ENCODE measurements around the gene SSH3.

Gene SSH3

DNA sequence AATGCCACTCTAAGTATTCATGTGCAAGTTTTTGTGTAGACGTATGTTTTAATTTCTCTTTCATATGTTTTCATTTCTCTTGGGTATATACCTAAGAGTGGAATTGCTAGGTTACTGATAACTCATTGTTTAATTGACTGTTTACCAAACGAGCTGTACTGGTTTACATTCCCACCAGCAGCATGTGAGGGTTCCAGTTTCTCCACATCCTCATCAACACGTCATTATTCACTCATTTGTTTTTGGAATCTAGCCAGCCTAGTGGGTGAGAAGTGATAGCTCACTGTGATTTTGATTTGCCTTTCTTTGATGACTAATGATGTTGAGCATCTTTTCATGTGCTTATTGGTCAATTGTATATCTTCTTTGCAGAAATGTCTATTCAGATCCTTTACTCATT, 10.2 kb upstream of the SSH3 start:
- no peak for DNase-seq (ENCODE audit: low read depth)

DNA sequence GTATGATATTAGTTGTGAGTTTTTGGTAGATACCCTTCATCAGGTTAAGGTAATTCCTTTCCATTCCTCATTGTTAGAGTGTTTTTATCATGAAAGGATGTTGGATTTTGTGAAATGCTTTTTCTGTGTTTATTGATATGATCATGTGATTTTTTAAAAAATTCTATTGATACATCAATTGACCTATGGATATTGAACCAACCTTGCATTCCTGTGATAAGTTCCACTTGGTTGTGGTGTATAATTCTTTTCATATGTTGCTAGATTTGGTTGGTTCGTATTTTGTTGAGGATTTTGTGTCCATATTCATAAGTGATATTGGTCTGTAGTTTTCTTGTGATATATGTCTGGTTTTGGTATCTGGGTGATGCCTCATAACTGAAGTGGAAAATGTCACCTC, 7.5 kb upstream of the SSH3 start:
- DNase-seq (ENCODE audit: low read depth): no peak

DNA sequence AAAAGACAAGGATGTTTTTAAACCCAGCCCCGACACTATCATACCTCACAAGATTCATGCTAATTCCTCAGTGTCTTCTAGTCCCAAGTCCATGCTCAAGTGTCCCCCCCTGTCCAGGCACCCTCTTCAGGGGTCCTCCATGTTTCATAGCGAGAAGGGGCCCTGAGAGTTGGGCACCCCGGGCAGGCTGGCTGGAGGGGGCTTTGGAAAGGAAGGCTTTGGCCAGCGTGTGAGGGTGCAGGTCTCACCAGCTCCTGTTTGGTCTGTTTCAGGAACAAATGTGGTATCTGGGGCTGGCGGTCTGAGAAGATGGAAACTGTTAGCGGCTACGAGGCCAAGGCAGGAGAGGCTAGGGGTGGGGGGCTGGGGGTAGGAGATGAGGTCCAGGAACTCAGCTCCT, 4.5 kb upstream of the SSH3 start:
- DNase-seq (ENCODE audit: low read depth): no peak

DNA sequence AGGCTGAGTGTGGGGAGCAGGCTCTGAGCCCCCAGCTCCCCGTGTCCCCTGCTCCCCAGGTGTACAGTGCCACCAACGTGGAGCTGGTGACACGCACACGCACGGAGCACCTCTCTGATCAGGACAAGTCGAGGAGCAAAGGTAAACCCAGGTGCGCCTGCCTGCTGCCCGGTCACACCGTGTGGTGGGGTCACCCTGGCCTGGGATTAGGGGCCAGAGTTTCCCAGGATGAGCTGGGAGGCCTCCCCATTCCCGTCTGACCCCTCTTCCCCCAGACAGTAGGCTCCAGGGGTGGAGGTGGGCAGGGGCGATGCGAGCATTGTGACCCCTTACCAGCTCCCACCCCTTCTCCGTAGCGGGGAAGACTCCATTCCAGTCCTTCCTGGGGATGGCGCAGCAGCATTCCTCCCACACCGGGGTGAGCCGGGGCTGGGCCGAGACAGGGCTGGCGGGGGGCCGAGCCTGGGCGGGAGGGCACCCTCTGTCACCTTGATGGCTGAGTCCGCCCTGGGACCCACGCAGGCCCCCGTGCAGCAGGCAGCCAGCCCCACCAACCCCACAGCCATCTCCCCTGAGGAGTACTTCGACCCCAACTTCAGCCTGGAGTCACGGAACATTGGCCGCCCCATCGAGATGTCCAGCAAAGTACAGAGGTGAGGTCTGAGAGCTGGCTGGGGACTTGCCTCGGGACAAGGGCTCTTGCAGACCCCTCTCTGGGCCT, 3.7 kb upstream of the SSH3 start:
- DNase-seq (ENCODE audit: low read depth): no peak

DNA sequence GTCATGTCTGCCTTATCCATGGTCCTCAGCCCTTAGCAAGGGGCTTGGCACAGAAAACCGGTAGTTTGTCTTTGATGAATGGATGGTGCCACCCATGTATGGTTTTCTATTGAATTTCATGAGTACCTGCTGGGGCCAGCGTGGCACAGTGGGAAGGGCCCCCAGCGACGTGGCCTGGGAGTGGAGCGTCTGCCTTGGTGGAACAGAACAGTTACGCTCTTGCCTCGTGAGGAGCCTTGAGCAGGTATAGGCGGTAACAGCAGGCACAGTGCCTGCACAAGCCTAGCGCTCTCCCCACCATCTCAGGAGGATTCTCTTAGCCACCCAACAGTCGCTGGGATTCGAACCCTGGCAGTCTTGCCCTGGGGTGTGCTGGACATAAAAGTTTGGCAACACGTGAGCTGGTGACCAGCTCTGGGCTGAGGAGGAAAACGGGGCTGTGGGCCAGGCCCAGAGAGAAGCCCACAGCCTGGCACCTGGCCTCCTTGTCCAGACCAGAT, 3.0 kb upstream of the SSH3 start:
- no peak for DNase-seq (ENCODE audit: low read depth)

DNA sequence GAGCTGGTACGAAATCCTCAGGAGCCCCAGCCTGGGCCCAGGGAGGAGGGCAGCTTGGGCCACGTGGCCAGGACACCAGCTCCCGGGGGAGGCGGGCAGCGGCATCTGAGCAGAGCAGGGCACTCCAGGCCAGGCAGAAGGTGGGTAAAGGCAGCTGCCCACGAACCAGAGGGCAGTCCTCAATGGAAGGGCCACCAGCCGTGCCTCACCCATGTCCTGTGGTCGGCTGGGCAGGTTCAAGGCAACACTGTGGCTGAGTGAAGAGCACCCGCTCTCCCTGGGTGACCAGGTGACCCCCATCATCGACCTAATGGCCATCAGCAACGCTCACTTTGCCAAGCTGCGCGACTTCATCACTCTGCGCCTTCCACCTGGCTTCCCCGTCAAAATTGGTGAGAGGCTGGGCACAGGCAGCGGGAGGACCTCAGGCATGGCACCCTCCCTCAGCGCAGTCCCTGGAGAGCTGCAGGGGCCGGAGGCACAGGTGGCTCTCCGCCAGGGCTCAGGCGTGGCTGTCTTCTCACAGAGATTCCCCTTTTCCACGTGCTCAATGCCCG, 2.5 kb upstream of the SSH3 start:
- no peak for DNase-seq (ENCODE audit: low read depth)

DNA sequence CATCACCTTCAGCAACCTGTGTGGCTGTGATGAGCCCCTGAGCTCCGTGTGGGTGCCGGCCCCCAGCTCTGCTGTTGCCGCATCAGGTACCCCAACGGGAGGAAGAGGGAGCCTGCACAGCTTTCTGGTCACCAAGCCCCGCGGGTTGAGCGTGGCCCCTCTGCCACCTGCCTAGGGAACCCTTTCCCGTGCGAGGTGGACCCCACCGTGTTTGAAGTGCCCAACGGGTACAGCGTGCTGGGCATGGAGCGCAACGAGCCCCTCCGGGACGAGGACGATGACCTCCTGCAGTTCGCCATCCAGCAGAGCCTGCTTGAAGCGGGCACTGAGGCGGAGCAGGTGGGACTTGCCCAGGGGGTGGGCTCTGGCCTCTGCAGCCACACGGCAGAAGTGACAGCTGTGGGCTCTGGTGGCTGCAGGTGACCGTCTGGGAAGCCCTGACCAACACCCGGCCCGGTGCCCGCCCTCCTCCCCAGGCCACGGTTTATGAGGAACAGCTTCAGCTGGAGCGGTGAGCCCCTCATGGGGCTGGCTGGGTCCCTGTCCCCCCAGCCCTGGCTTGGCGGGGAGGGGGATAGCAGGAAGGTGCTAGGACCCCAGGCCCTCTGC, 1.9 kb upstream of the SSH3 start:
- no peak for DNase-seq (ENCODE audit: low read depth)

DNA sequence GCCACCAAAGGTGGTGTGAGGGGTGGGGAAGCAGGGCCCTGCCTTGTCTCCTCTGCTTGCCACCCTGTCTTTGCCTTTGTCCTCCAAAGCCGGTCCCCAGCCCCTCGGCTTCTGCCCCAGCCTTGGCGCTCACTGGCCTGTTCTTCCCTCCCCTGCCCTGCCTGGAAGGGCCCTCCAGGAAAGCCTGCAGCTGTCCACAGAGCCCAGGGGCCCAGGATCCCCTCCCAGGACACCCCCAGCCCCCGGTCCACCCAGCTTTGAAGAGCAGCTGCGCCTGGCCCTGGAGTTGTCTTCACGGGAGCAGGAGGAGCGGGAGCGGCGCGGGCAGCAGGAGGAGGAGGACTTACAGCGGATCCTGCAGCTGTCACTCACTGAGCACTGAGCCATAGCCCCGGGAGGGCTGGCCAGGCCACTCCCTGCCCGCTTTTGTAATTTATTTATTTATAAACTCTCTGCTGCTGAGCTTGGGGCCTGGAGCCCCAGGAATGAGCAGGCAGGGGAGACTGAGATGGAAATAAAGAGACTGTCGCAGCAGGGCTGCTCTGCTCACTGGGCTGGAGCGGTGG, 1.3 kb upstream of the SSH3 start:
- DNase-seq (ENCODE audit: low read depth): no peak

DNA sequence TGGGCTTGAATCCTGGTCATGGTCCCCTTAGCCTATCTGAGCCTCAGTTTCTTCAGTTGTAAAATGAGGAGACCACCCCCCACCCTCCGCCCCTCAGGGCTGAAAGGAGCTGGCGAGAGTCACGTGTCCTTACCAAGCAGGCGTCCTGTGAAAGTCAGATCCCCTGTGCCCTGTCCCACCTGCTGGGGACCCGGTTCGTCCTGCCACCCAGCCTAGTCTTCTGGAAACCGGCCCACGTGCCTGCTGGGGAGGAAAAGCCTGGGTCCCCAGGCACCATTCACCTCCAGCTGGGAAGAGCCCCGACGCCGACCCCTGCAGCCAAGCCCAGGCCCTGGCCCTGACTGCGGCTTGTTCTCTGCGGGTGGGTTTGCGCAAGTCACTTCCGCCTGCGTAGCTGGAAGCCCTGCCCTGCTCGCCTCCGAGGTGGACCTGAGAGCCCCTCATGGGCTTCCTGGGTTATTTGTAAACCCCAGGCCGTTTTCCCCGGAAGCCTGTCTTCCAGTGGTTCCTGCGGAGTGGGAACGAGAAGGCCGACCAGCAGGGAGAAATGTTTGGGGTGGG, 679 bp upstream of the SSH3 start:
- DNase-seq (ENCODE audit: low read depth): no peak

DNA sequence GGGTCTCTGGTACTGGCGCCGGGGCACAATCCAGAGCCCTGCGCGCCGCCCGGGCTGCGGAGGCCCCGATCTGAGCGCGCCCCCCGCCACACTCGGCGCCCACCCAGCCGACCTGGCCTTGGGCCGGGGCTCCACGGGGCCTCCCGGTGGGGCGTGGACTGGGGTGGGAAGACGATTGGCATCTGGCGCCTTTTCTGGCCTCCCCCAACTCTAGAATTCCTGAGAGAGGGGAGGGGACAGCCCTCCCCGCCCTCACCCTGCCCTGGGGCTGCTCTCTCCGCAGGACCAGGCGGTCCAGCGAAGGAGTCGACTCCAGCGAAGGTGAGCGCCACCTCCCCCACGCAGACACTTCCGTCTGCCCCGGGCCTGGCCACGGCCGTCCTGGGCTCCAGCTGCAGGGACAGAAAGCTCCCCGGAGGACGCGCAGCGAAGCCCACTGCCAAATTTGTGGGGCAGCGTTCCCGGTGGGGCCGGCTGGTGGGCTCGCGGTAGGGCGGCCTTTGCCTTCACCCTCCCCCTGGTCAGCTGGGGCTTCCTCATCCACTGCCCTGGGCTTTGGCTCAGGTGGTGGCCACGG, 593 bp downstream of the SSH3 start:
- DNase-seq (ENCODE audit: low read depth): no peak

DNA sequence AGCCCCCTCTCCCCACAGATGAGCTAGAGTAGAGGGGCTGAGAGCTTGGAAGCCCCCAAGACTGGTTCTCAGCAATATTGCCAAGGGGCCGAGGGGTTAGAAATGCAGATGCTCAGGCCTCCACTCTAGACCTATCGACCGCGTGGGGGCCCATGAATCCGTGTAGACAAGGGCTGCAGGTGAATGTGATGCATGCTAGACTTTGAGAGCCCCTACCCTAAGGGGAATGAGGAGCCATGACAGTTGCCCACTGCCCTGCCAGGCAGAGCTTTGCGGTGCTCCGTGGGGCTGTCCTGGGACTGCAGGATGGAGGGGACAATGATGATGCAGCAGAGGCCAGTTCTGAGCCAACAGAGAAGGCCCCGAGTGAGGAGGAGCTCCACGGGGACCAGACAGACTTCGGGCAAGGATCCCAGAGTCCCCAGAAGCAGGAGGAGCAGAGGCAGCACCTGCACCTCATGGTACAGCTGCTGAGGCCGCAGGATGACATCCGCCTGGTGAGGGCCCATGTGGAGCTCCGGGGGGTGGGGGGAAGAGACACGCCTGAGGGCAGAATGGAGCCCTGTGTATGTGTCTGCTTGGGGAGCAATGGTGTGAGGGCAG, 1.3 kb downstream of the SSH3 start:
- no peak for DNase-seq (ENCODE audit: low read depth)

DNA sequence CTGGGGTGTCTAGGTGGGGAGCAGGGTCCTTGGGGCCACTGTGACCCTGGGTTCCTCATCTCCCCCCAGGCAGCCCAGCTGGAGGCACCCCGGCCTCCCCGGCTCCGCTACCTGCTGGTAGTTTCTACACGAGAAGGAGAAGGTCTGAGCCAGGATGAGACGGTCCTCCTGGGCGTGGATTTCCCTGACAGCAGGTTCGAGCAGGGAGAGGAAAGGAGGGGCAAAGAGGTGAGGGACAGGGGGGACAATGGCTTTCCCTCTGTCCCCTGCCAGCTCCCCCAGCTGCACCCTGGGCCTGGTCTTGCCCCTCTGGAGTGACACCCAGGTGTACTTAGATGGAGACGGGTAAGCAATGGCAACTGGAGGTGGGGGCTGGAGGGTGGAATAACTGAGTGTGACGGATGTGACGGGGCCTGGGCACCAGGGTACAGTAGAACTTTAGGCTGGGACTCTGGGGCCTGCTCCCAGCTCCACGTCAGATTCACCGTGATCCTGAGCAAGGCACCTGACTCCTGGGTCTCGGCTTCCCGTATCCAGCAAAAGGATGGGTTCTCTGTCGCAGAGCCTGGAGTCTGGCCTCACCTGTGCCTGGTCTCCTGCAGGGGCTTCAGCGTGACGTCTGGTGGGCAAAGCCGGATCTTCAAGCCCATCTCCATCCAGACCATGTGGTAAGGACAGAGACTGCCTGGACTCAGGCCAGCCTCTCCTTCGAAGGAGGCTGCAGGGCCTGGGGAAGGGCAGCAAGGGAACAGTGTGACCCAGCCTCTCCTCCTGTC, 3.6 kb downstream of the SSH3 start:
- DNase-seq (ENCODE audit: low read depth): no peak

DNA sequence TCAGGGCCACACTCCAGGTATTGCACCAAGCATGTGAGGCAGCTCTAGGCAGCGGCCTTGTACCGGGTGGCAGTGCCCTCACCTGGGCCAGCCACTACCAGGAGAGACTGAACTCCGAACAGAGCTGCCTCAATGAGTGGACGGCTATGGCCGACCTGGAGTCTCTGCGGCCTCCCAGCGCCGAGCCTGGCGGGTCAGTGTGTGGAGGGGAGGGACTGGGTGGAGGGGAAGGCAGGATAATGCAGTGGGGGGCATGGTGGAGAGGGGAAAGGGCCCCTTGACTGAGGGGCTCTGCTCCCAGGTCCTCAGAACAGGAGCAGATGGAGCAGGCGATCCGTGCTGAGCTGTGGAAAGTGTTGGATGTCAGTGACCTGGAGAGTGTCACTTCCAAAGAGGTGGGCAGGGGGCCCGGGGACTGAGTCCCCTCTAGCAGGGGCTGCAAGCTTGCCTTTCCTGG, 4.2 kb downstream of the SSH3 start:
- DNase-seq (ENCODE audit: low read depth): no peak

DNA sequence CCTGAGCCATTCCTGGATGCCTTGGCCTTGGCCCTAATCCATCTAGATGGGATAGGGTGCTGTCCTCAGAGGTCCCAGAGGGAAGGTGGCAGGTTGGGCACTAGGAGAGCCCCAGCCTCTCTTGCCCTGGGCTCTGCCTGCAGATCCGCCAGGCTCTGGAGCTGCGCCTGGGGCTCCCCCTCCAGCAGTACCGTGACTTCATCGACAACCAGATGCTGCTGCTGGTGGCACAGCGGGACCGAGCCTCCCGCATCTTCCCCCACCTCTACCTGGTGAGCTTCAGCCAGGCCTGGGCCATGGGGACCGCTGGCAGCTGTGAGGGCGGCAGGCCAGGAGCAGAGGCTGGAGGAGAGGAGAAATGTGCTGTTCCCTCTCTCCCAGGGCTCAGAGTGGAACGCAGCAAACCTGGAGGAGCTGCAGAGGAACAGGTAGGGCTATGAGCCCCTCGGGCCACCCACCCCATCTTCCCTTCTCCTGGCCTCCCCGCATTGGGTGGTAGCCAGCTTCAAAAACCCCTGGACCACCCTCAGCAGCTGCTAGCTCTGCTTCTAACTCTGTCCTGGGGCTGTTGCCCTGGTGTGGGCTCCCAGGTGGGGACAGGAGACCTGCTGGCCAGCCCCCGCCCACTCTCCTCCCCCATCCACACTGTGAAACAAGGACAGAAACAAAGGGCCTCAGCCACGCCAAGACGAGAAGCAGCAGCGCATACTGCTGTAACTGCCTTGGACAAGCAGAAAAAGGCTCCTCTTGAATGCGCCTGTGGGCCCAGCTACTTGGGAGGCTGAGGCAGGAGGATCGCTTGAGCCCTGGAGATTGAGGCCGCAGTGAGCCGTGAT, 4.9 kb downstream of the SSH3 start:
- DNase-seq (ENCODE audit: low read depth): no peak

DNA sequence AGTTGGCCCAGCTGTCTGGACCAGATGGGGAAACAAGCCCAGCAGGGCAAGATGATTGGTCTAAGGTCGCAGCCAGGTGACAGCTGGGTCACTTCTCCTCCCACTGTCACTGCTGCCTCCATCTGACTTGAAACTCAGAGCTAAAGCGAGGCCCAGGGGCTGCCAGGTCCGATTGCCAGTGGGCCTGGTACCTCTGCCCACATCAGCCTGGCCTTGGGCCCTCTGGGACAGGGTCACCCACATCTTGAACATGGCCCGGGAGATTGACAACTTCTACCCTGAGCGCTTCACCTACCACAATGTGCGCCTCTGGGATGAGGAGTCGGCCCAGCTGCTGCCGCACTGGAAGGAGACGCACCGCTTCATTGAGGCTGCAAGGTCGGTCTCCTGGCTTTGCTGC, 5.8 kb downstream of the SSH3 start:
- no peak for DNase-seq (ENCODE audit: low read depth)

DNA sequence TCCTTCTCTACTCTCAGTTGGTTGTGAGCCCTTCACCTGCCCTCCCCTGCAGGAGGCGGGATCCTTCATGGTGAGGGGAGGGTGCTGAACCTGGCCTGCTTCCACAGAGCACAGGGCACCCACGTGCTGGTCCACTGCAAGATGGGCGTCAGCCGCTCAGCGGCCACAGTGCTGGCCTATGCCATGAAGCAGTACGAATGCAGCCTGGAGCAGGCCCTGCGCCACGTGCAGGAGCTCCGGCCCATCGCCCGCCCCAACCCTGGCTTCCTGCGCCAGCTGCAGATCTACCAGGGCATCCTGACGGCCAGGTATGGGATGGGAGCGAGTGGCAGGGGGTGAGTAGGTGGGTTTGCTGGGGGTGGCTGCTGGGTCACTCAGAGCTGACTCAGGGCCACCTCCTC, 6.3 kb downstream of the SSH3 start:
- no peak for DNase-seq (ENCODE audit: low read depth)

DNA sequence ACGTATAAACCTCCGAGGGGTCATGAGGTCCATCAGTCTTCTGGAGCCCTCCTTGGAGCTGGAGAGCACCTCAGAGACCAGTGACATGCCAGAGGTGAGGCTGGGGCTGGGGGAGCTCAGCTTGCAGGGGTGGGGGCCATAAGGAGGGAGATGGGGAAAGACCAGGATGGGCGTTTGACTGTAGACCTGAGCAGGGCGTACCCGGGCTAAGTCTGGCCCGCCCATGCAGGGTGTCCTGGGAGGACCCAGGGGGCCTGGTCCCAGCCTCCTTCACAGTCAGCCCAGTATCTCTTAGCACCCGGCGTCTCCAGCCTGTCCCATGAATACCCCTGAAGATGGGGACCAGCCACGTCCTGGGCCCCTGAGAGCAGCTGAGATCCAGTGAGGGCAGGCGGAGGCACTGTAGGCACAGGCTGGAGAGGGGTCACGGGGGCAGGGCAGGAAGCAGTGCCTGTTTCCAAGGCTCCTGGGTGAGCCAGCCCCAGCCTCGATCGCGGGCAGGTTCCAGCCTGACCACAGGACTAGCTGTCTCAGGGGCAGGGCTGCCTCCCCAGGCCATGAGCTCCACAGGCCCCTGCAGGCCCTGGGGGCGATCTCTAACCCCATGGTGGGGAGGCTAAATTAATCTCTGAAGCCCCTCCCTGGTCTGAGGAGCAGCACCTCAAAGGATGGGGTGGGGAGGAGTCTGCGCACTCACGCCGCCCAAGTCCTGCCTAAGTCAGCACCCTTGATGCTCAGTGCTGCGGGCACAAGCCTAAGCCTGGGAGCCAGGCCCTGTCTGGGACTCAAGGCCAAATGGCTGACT, 7.1 kb downstream of the SSH3 start:
- DNase-seq (ENCODE audit: low read depth): no peak

DNA sequence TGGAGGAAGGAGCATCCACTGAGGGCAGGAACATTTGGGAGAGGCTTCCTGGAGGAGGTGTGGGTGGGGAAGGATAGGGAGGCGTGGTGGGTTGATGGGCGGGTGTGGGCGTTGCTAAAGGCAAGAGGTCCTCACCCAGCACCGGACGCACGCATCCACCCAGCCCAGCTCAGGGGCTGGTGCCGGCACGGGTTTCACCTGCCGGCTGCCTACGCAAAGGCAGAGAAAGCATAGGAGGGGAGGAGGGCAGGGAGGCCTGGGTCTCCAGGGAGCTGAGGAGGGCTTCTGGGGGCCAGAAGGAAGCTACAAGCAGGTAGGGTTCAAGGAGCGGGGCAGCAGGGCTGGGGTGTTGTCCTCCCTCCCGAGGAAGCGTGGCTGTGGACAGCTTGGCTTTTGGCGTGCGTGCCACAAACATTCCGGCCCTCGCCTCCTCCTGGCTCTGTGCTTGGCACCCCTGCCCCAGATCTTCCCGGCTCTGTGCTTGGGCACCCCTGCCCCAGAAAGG, 7.8 kb downstream of the SSH3 start:
- no peak for DNase-seq (ENCODE audit: low read depth)

DNA sequence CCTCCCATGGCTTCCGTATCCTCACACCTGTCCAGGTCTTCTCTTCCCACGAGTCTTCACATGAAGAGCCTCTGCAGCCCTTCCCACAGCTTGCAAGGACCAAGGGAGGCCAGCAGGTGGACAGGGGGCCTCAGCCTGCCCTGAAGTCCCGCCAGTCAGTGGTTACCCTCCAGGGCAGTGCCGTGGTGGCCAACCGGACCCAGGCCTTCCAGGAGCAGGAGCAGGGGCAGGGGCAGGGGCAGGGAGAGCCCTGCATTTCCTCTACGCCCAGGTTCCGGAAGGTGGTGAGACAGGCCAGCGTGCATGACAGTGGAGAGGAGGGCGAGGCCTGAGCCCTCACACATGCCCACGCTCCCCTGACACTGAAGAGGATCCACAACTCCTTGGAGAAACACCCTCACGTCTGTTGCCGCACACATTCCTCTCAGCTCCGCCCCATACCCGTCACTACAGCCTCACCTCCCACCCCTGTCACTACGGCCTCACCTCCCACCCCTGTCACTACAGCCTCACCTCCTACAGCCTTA, 8.3 kb downstream of the SSH3 start:
- DNase-seq (ENCODE audit: low read depth): no peak
